Progenitor cell of endocrine pancreas (in vitro differentiated cells): Measurements from ENCODE around the gene VWA2. TPM values are rescaled to one million over a fixed set of nuclear protein-coding genes. Genes with fewer than 3 reads are reported as not detected.

Experiments
- DNase-seq: peaks from one replicate; pipeline ENCODE4 v3.0.0; 2021; ENCODE audit warnings: low spot score; ENCODE audit not compliant: unreplicated experiment
- H3K27ac Mint-ChIP-seq: 2 replicates; pipeline ENCODE4 v1.8.0; 2021; ENCODE audit warnings: mild to moderate bottlenecking, moderate library complexity, mixed read lengths
- H3K27me3 Mint-ChIP-seq: 2 replicates; pipeline ENCODE4 v1.8.0; 2021; ENCODE audit warnings: mixed read lengths
- H3K36me3 Mint-ChIP-seq: 2 replicates; pipeline ENCODE4 v1.8.0; 2022; ENCODE audit warnings: mixed read lengths; ENCODE audit not compliant: insufficient read depth
- H3K4me1 Mint-ChIP-seq: 2 replicates; pipeline ENCODE4 v1.8.0; 2021; ENCODE audit warnings: low read depth, mixed read lengths
- H3K4me3 Mint-ChIP-seq: 2 replicates; pipeline ENCODE4 v1.8.0; 2021; ENCODE audit warnings: low read depth, mild to moderate bottlenecking, moderate library complexity, mixed read lengths
- H3K9me3 Mint-ChIP-seq: 2 replicates; pipeline ENCODE4 v1.8.0; 2021; ENCODE audit warnings: low read depth, mixed read lengths
- total RNA-seq: library from RNA; stranded (reverse); gene quantifications from 2 replicates; pipeline ENCODE4 v1.2.1, GENCODE V29; 2021
- TF ChIP-seq, protein P1 (sequence below): fragments of 200-600 bp; sonication (generic); IDR thresholded peaks from one replicate; pipeline ENCODE4 v1.5.0; 2021; ENCODE audit warnings: antibody characterized with exemption, mild to moderate bottlenecking; ENCODE audit not compliant: unreplicated experiment

Gene VWA2
- total RNA-seq, 1 donor from 2014 or later, result 12.4 TPM

DNA sequence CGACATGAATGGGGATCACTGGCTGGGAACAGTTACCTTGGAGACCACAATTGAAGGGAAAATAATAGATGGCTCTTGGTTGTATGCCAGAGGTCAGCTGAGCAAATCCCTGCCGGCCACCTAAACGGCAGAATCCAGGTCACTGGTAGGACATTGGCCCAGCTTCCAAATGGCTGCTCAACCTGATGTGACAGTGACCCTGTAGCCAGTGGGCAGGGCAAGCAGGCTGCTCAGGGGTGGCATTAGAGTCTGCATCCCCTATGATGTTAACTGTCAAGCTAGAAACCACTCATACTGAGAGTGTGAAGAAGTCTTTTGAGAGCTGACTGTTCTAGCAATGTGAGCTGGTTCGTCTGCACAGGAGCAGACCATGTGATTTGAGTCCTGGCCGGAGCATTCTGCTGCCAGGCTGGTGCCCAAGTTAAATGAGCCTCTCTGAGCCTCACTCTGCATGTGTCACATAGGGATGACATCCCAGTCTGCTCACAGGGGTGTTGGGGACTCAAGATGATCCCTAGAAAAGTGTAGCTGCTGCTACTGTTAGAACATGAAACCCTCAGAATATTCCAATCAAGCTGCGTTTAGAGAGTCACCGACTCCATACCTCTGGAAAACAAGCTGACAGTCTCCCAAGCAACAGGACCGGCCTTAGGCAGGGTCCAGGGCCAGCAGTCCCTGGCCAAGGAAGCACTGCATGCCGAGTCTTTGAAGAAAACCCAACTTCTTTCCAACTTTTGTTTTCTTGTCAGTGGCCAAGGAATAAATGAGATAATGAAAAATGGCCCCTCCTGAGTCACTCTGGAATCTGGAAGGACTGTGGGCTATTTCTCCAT is 69.7 kb downstream of the VWA2 start:
- TF ChIP-seq, protein P1, sequence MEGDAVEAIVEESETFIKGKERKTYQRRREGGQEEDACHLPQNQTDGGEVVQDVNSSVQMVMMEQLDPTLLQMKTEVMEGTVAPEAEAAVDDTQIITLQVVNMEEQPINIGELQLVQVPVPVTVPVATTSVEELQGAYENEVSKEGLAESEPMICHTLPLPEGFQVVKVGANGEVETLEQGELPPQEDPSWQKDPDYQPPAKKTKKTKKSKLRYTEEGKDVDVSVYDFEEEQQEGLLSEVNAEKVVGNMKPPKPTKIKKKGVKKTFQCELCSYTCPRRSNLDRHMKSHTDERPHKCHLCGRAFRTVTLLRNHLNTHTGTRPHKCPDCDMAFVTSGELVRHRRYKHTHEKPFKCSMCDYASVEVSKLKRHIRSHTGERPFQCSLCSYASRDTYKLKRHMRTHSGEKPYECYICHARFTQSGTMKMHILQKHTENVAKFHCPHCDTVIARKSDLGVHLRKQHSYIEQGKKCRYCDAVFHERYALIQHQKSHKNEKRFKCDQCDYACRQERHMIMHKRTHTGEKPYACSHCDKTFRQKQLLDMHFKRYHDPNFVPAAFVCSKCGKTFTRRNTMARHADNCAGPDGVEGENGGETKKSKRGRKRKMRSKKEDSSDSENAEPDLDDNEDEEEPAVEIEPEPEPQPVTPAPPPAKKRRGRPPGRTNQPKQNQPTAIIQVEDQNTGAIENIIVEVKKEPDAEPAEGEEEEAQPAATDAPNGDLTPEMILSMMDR, result no peak
- Mint-ChIP-seq H3K4me3 (no peak overlapping the region), H3K9me3 (no peaks in the 10 kb centered on the region), H3K27me3 (peaks cover 29% of the 10 kb centered on the region), H3K27ac (no peak overlapping the region), H3K36me3 (no peaks in the 10 kb centered on the region), H3K4me1 (peaks cover 8% of the 10 kb centered on the region)
- DNase-seq, result no peak

DNA sequence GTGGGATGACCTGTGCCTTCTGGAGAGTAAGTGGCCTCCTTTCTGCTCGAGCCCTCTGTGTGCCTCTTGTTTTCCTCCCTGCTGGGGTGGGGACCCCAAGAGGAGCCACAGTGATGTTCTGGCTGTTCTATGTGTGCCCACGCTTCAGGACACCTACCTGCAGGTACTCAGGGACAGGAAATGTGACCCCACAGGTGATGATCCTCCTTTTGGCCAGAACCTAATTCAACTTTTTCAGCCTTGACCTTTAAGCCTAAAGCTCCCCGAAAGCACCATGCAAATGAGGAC is 70.3 kb downstream of the VWA2 start:
- TF ChIP-seq, protein P1, result no peak
- H3K27ac Mint-ChIP-seq, result no peak overlapping the region
- no peak for DNase-seq
- H3K4me3 Mint-ChIP-seq, result no peak overlapping the region
- peaks cover 34% of the 10 kb centered on the region for H3K27me3 Mint-ChIP-seq
- no peaks in the 10 kb centered on the region for H3K36me3 Mint-ChIP-seq
- peaks cover 4% of the 10 kb centered on the region for H3K4me1 Mint-ChIP-seq
- no peaks in the 10 kb centered on the region for H3K9me3 Mint-ChIP-seq

DNA sequence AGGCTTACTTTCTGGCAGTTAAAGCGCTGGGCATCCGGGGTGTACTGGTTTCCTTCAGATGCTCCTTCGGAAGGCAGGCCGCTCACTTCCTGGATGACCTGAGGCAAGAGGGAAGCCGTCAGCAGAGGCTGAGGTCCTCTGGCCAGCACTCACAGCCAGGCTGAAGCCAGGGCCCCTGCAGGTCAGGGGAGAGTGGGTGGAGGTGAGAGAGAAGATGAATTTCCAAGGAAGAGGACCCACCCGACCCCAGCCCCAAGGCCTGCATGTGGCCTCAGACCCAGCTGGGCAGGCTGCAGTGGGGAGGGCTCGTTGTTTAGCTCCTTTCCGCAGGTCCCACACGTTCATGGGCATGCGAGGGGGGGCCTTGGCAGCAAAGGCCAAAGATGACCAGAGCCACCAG is 71.3 kb downstream of the VWA2 start:
- Mint-ChIP-seq H3K4me1 (peaks cover 2% of the 10 kb centered on the region), H3K36me3 (no peaks in the 10 kb centered on the region)
- TF ChIP-seq, protein P1, result no peak

DNA sequence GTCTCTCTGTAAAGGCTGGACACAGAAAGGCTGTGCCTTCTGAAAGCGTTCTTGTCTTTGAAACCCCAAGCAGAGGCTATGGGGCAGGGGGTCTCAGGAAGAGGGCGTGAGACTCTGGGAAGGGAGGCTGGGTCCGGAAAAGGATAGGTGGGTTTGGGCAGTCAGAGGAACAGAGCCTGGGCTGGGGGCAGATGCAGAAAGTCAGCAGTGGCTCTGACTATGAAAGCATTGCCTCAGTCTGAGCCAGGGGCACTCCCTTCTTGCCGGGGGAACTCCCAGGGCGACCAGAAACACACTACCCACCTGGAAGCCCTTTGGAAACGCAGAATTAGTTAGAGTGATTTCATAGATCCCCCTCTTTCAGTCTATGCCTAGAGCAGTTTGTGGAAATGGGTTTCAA is 72.0 kb downstream of the VWA2 start:
- H3K27me3 Mint-ChIP-seq, result peaks cover 38% of the 10 kb centered on the region
- H3K4me3 Mint-ChIP-seq, result no peak overlapping the region
- H3K27ac Mint-ChIP-seq, result no peak overlapping the region
- no peaks in the 10 kb centered on the region for H3K9me3 Mint-ChIP-seq
- H3K36me3 Mint-ChIP-seq, result no peaks in the 10 kb centered on the region
- H3K4me1 Mint-ChIP-seq, result peaks cover 2% of the 10 kb centered on the region
- no peak for DNase-seq
- TF ChIP-seq, protein P1, result no peak

More for the DNA sequence above, 71.3 kb downstream of the VWA2 start:
- H3K4me3 Mint-ChIP-seq, result no peak overlapping the region
- DNase-seq, result no peak
- H3K27me3 Mint-ChIP-seq, result peaks cover 35% of the 10 kb centered on the region
- no peaks in the 10 kb centered on the region for H3K9me3 Mint-ChIP-seq
- H3K27ac Mint-ChIP-seq, result no peak overlapping the region

DNA sequence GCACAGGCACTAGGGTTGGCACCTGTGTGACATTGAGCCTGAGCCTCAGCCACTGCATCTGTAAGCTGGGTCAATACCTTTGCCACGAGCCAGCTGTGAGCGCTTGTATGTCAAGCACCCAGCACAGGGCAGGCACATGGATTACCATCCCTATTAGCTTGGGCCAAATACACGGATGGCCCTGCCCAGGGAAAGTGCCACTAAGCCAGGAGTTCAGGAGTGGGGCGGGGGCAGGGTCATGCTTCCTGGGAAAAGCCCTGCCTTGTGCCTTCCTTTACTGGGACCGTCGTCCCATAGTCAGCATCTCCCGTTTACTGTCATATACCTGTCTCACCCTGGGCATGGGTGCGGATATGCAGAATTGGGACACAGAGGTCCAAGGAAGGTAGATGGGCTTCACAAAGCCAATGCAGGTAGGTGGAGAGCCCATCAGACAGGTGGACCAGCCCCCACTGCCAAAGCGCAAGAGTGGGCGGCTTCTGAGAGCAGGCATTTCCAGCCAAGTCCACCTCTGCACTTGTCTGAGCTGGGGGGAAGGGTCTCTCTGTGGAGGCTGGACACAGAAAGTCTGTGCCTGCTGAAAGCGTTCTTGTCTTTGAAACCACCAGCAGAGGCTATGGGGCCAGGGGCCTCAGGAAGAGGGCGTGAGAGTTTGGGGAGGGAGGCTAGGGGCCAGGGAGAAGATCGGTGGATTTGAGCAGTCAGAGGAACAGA is 72.6 kb downstream of the VWA2 start:
- TF ChIP-seq, protein P1, result no peak
- Mint-ChIP-seq H3K4me1 (peaks cover 2% of the 10 kb centered on the region), H3K9me3 (no peaks in the 10 kb centered on the region), H3K27ac (no peak overlapping the region), H3K27me3 (peaks cover 37% of the 10 kb centered on the region), H3K4me3 (no peak overlapping the region), H3K36me3 (no peaks in the 10 kb centered on the region)
- no peak for DNase-seq
